ENCODE measurements around the gene RLN3. TPM values are rescaled to one million over a fixed set of nuclear protein-coding genes. Genes with fewer than 3 reads are reported as not detected.
A peak's percentile ranks its signal among the peaks of the same experiment; 100 is the strongest.

Gene RLN3, protein sequence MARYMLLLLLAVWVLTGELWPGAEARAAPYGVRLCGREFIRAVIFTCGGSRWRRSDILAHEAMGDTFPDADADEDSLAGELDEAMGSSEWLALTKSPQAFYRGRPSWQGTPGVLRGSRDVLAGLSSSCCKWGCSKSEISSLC
- not detected in 2 replicates for polyA plus RNA-seq (2014; cell fraction: cytosol; rRNA removed)
- polyA plus RNA-seq (2014; cell fraction: nucleus; rRNA removed), result not detected in 2 replicates

- DNase-seq (ENCODE audit: low spot score), result no peak
Observed at GRCh38 chr19:14027856-14028450, at the start of gene RLN3. Gene RLN3 (plus strand): TSS chr19:14028148. CDS start chr19:14028205, 57 bp downstream.

GRCh38 chr19:13978351-13979243 lies 49.4 kb upstream of the RLN3 start:
- DNase-seq (ENCODE audit: low spot score), result peak; percentile 84

DNA sequence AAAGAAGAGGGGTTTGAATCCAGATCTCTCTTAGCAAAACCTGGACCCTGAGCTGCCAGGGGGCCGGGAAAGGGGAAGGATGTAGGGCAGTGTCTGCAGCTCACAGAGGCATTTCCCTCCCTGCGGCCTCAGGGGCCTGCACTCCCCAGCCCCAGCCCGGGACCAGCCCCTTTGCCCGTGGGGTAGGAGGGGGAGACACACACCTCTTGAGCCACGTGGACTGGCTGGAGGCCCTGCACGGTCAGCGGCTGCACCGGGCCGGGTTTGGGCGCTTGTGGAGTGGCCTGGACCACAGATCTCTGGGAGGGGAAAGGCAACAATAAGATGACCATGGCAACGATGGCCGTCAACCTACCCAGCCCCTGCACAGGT lies 48.7 kb upstream of the RLN3 start:
- no peak for DNase-seq (ENCODE audit: low spot score)

DNA sequence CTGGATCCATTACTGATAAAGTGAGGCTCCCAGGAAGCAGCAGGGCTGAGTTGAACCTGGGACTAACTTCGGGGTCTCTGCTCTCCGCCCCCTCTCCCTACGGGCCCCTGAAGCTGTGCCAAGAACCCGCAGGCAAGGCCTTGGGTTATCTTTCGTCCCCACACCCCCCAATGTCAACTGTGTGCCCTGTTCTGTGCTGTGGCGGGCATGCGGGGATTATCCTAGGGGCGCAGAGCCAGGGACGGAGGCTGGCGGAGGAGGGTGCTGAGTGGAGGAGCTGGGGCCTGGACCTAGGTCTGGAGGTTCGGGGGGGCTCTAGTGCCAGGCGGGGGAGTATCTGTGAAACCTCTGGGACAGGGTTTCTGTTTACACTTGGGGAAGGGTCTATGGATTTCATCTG lies 48.3 kb upstream of the RLN3 start:
- DNase-seq (ENCODE audit: low spot score), result no peak

DNA sequence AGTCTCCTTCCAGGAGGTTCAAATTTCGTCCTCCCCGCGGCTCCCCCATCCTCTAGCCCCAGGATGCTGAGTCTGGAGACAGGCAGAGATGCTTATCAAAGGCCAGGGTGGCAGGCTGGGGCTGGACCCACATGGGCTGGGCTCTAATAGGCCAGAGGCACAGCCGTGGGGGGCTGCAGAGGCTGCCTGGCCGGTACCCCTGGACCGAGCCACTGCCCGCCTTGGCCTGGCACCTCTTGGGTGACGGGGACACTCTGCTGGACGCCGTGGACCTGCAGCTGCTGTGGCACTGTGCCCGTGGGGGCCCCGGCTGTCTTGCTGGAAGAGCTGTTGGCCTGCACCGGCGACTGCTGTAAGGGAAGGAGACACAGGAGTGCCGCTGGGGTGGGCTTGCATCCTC lies 47.6 kb upstream of the RLN3 start:
- no peak for DNase-seq (ENCODE audit: low spot score)

- no peak for DNase-seq (ENCODE audit: low spot score)
Observed at GRCh38 chr19:13981021-13981420, 46.9 kb upstream of the RLN3 start.

DNA sequence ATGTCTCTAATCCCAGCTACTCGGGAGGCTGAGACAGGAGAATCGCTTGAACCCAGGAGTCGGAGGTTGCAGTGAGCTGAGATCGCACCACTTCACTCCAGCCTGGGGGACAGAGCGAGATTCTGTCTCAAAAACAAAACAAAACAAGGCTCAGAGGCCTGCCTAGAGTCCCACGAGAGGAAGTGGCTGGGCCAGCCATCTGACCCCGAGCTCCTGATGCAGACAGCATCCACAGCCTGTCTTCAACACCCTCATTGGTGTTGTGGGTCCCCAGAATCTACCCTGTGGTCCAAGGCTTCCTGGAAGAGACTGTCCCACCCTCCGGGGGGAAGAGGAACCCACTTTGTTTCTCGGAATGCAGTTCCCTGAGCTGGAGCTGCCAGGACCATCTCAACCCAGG lies 46.5 kb upstream of the RLN3 start:
- no peak for DNase-seq (ENCODE audit: low spot score)

DNA sequence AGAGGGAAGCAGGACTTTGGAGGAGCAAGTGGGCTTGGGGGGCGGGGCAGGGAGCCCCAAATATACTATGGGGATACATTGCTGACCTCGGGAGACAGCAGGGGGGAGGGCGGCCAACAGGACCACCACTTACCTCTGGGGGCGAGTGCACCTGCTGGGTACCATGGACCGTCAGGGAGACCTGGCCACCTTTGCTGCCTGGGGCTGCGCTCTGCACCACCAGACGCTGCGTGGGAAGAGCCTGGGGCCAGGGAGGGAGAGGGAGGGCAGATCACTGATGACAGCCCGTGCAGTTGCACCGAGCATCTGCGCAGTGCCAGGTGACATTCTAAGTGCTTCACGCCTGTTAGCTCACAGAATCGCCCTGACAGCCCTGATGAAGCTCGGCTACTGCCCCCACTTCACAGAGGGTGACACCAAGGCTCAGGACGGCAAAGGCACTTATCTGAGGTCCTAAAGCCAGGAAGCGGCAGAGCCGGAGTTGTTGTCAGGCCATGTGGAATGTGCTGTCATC lies 45.9 kb upstream of the RLN3 start:
- no peak for DNase-seq (ENCODE audit: low spot score)

GRCh38 chr19:13982773-13983172 lies 45.2 kb upstream of the RLN3 start:
- no peak for DNase-seq (ENCODE audit: low spot score)

GRCh38 chr19:13983213-13983889 lies 44.6 kb upstream of the RLN3 start:
- DNase-seq (ENCODE audit: low spot score), result no peak

DNA sequence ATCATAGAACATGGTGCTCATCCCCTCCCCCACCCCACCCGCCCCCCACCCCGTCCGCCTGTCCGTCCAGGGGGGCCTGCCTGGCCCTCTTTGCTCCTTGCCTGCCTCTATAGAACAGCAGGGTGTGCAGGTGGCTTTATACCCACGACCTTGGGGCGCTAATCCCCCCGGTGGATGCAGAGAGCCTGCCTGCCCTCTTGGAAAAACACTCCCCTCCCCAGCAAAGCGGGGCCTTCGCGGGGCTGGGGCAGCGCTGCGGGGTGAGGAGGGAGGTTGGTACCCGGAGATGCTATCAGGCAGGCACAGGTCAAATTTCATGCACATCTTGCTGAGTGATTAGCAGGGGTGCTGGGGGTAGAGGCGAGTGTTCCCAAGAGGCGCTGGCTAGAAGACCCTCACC lies 43.8 kb upstream of the RLN3 start:
- no peak for DNase-seq (ENCODE audit: low spot score)

- DNase-seq (ENCODE audit: low spot score), result no peak
Observed at GRCh38 chr19:13984875-13985741, 42.8 kb upstream of the RLN3 start.

DNA sequence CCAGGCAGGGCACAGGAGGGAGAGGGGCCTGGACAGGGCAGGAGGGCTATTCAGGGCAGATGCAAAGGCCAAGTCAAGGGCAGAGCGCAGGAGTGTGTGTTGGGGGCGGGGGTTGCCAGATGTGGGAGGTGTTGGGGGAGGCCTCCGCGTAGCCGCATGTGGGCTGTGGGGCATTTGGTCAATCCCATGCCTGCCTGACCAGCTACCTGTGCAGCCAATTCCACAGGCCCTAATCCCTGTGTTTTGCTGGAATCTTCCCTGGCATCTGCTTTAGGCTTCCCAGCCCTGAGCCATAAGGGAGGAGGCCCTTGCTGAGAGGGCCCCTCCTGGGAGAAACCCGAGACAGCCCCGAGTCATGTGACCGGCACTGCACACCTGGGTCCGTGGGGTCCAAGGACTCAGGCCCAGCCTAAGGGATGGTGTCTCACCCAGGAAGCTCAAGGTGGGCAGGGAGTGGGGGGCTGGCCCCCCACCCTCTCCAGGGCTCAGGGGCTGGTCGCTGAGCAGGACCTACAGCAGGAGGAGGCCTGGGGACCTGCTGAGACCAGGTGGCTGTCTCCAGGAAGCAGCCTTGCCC lies 42.1 kb upstream of the RLN3 start:
- DNase-seq (ENCODE audit: low spot score), result no peak

DNA sequence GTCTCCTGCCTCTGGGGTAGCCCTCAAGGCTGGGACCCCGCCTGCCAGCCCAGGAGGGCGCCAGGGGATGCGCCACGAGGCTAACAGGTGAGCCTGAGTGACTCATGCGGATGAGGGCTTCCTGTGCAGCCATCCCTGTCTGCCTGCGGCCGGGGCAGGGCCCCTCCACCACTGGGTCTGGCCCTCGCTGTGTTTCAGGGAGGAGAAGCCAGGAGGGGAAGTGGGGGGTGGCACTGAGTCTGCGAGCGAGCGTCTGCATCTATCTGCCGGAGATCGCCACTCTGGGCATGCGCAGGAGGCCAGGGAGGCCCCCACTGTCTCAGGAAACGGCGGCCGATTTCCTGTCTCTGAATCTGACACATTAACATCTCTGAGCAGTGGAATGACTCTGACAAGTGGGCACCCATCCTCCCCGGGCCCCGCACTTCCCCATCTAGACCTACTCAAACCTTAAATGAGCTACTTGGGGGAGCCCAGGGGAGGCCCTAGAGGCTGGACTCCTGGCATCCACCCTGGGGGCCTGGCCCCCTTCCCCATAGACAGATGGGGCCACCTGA lies 41.5 kb upstream of the RLN3 start:
- peak; percentile 64 for DNase-seq (ENCODE audit: low spot score)

GRCh38 chr19:13987101-13987890 lies 40.7 kb upstream of the RLN3 start:
- DNase-seq (ENCODE audit: low spot score), result no peak

DNA sequence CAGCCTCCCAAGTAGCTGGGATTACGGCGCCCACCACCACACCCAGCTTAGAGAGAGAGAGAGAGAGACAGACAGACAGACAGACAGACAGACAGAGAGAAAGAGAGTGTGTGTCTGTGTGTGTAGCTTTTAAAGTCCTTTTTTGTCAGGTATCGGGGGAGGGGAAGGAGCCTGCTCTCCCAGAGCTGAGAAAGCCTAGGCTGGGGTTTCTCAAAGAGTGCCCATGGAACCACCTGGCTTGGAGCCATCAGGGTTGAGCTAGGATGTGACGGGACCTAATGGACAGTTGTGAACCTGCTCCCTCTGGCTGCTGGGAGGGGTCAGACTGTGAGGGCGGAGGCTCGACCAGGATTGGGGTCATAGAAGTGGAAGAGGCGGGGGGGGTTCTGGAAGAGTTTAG lies 38.5 kb upstream of the RLN3 start:
- no peak for DNase-seq (ENCODE audit: low spot score)

- no peak for DNase-seq (ENCODE audit: low spot score)
Observed at GRCh38 chr19:13990085-13990484, 37.9 kb upstream of the RLN3 start.

GRCh38 chr19:13992025-13992424 lies 35.9 kb upstream of the RLN3 start:
- no peak for DNase-seq (ENCODE audit: low spot score)

- DNase-seq (ENCODE audit: low spot score), result peak; percentile 41
Observed at GRCh38 chr19:13993590-13994300, 34.2 kb upstream of the RLN3 start.
